K562 (cell line): ENCODE measurements around the gene OSBPL7. TPM values are rescaled to one million over a fixed set of nuclear protein-coding genes. Genes with fewer than 3 reads are reported as not detected.

Source experiments
- CREB3L1 ChIP-seq: fragments of 450-650 bp; IDR thresholded peaks from 2 replicates; pipeline ENCODE4 v1.6.1; 2014; ENCODE audit warnings: low read depth, mild to moderate bottlenecking, moderate library complexity, borderline replicate concordance
- EP300 ChIP-seq: IDR thresholded peaks from 2 replicates; pipeline ENCODE4 v1.6.1; 2012; ENCODE audit warnings: low read length, improper control_type of control experiment
- FOXM1 ChIP-seq, 2 experiments: fragments of 450-650 bp in 1 of 2; sonication (generic) in 1 of 2; formaldehyde crosslinking in 1 of 2; IDR thresholded peaks; 2 replicates each; pipeline versions ENCODE4 v1.6.1 to v1.9.0; 2017 to 2022; ENCODE audit warnings: low read depth in 2 of 2, mild to moderate bottlenecking in 2 of 2, missing genetic modification reagents in 1 of 2, moderate library complexity in 1 of 2
- GABPB1 ChIP-seq: sonication (generic); formaldehyde crosslinking; IDR thresholded peaks from 2 replicates; pipeline ENCODE4 v1.8.0; 2022; ENCODE audit warnings: mild to moderate bottlenecking, missing genetic modification reagents
- GTF2F1 ChIP-seq: IDR thresholded peaks from 2 replicates; pipeline ENCODE4 v1.6.1; 2011; ENCODE audit warnings: low read depth, low read length, improper control_type of control experiment
- MEIS2 ChIP-seq: fragments of 450-650 bp; IDR thresholded peaks from 2 replicates; pipeline ENCODE4 v1.6.1; 2014; ENCODE audit warnings: mild to moderate bottlenecking; ENCODE audit not compliant: partially characterized antibody
- NCOA4 ChIP-seq: fragments of 450-650 bp; IDR thresholded peaks from 2 replicates; pipeline ENCODE4 v1.6.1; 2018; ENCODE audit warnings: mild to moderate bottlenecking; ENCODE audit not compliant: partially characterized antibody
- OTX1 ChIP-seq: fragments of 450-650 bp; formaldehyde crosslinking; IDR thresholded peaks from 2 replicates; pipeline ENCODE4 v1.4.0; 2022; ENCODE audit warnings: mild to moderate bottlenecking
- SP1 ChIP-seq: sonication (generic); formaldehyde crosslinking; IDR thresholded peaks from 2 replicates; pipeline ENCODE4 v1.8.1; 2022; ENCODE audit warnings: mild to moderate bottlenecking, missing genetic modification reagents
- TAF7 ChIP-seq: fragments of 450-650 bp; IDR thresholded peaks from 2 replicates; pipeline ENCODE4 v1.6.1; 2016; ENCODE audit warnings: missing genetic modification characterization, missing compliant biosample characterization
- TARDBP ChIP-seq: fragments of 450-650 bp; IDR thresholded peaks from 2 replicates; pipeline ENCODE4 v1.6.1; 2016
- TBP ChIP-seq: optimal IDR thresholded peaks from 2 replicates; pipeline ENCODE3; 2011; ENCODE audit warnings: low read depth, low read length, improper control_type of control experiment
- TCF7 ChIP-seq: sonication (generic); IDR thresholded peaks from 2 replicates; pipeline ENCODE4 v1.6.1; 2016; ENCODE audit warnings: antibody characterized with exemption, borderline replicate concordance
- TEAD1 ChIP-seq, 2 experiments: fragments of 450-650 bp in 1 of 2; sonication (generic) in 1 of 2; formaldehyde crosslinking; IDR thresholded peaks; 2 replicates each; pipeline versions ENCODE4 v1.4.0 to v1.8.0; 2020 to 2022; ENCODE audit warnings: mild to moderate bottlenecking in 2 of 2, missing genetic modification reagents in 1 of 2
- ZBED1 ChIP-seq: IDR thresholded peaks from 2 replicates; pipeline ENCODE4 v1.6.1; 2014
- ZNF445 ChIP-seq: fragments of 250-450 bp; sonication (Bioruptor Pico); IDR thresholded peaks from 2 replicates; pipeline ENCODE4 v1.4.0; 2020; ENCODE audit warnings: low read depth, mild to moderate bottlenecking, moderate library complexity
- ZNF639 ChIP-seq, 2 experiments: fragments of 200-800 bp in 1 of 2; sonication (Bioruptor generic) in 1 of 2; sonication (generic) in 1 of 2; formaldehyde crosslinking in 1 of 2; IDR thresholded peaks in 1 of 2; conservative IDR thresholded peaks in 1 of 2; 2 replicates each; pipeline versions ENCODE4 v1.5.0 to v1.6.1; 2016 to 2020; ENCODE audit warnings: missing compliant biosample characterization in 1 of 2, missing genetic modification characterization in 1 of 2, missing genetic modification reagents in 1 of 2
- polyA plus RNA-seq, 8 experiments: library from polyadenylated mRNA; depleted of rRNA in 4 of 8; stranded (reverse) in 5 of 8; unstranded in 3 of 8; fragments of >200 nt; fragmentation: Nextera tagmentation in 2 of 8; fragmentation: Illumina TruSeq in 1 of 8; extraction: Ambion mirVana in 2 of 8; extraction: Trizol in 1 of 8; gene quantifications; 2 replicates each; pipeline versions ENCODE4 v1.2.1 to v1.2.3, GENCODE V29; 2011 to 2014; ENCODE audit warnings: inconsistent platforms in 1 of 8, missing spikeins in 1 of 8
- total RNA-seq, 7 experiments: library from RNA; depleted of rRNA in 6 of 7; stranded (reverse); fragments of >200 nt in 6 of 7; fragmentation: Illumina TruSeq in 2 of 7; extraction: Trizol in 2 of 7; gene quantifications; 2 replicates each; pipeline versions ENCODE4 v1.2.1 to v1.2.3, GENCODE V29; 2011 to 2021; ENCODE audit warnings: low replicate concordance in 1 of 7
- TF ChIP-seq, protein P1 (sequence below): fragments of 450-650 bp; IDR thresholded peaks from 2 replicates; pipeline ENCODE4 v1.6.1; 2017; ENCODE audit warnings: antibody characterized with exemption, mild to moderate bottlenecking

OSBPL7 gene
- total and polyA plus RNA-seq, 9 of the 15 experiments (the other 6 are each of a cell fraction or from before 2014, with no cell fraction given): 0.32 to 11.9 (median 5.8) TPM

- TF ChIP-seq ZNF639 (CRISPR knock-in tag; conservative IDR thresholded peaks at IDR 0.05 in 1 of 2, IDR thresholded peaks at IDR 0.05 in 1 of 2) (peak in 1 of 2 experiments; percentile 48; a peak in 1 of 4 replicates), TBP (peak; percentile 77), MEIS2 (peak; percentile 59), GTF2F1 (0 out of 2 replicates have a peak, but pooled peaks have one; percentile 30), TAF7 (tag) (peak; percentile 75; the same call in 1 of the 2 replicates), TCF7 (0 out of 2 replicates have a peak, but pooled peaks have one; percentile 40), SP1 (CRISPR knock-in tag) (peak; percentile 75; the same call in 1 of the 2 replicates), GABPB1 (CRISPR knock-in tag) (peak; percentile 91), CREB3L1 (peak; percentile 44; the same call in 1 of the 2 replicates), ZBED1 (peak; percentile 75; the same call in 1 of the 2 replicates), ZNF445 (CRISPR knock-in tag) (no peak), TEAD1 (CRISPR knock-in tag; IDR thresholded peaks at IDR 0.05) (peak in 1 of 2 experiments; percentile 84; a peak in 1 of 4 replicates), FOXM1 (IDR thresholded peaks at IDR 0.05; ENCODE audit: low read depth) (no peak), FOXM1 (CRISPR knock-in tag; IDR thresholded peaks at IDR 0.05; ENCODE audit: low read depth) (peak; percentile 68; the same call in 1 of the 2 replicates), NCOA4 (no peak), OTX1 (CRISPR knock-in tag) (0 out of 2 replicates have a peak, but pooled peaks have one; percentile 48), TARDBP (0 out of 2 replicates have a peak, but pooled peaks have one; percentile 39), EP300 (peak; percentile 37; the same call in 1 of the 2 replicates)
- TF ChIP-seq, protein P1, sequence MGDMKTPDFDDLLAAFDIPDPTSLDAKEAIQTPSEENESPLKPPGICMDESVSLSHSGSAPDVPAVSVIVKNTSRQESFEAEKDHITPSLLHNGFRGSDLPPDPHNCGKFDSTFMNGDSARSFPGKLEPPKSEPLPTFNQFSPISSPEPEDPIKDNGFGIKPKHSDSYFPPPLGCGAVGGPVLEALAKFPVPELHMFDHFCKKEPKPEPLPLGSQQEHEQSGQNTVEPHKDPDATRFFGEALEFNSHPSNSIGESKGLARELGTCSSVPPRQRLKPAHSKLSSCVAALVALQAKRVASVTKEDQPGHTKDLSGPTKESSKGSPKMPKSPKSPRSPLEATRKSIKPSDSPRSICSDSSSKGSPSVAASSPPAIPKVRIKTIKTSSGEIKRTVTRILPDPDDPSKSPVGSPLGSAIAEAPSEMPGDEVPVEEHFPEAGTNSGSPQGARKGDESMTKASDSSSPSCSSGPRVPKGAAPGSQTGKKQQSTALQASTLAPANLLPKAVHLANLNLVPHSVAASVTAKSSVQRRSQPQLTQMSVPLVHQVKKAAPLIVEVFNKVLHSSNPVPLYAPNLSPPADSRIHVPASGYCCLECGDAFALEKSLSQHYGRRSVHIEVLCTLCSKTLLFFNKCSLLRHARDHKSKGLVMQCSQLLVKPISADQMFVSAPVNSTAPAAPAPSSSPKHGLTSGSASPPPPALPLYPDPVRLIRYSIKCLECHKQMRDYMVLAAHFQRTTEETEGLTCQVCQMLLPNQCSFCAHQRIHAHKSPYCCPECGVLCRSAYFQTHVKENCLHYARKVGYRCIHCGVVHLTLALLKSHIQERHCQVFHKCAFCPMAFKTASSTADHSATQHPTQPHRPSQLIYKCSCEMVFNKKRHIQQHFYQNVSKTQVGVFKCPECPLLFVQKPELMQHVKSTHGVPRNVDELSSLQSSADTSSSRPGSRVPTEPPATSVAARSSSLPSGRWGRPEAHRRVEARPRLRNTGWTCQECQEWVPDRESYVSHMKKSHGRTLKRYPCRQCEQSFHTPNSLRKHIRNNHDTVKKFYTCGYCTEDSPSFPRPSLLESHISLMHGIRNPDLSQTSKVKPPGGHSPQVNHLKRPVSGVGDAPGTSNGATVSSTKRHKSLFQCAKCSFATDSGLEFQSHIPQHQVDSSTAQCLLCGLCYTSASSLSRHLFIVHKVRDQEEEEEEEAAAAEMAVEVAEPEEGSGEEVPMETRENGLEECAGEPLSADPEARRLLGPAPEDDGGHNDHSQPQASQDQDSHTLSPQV: 0 out of 2 replicates have a peak, but pooled peaks have one; percentile 10
Measured at GRCh38 chr17:47831003-47831933, 9.7 kb upstream of the OSBPL7 start, which contains the start of the genes LRRC46 and MRPL10 (continued).
